DMS79 (cell line): ENCODE data around the gene PRKAR1B.
"Not testable (repeated sequence)": the region's sequence is repeated elsewhere in the genome, so short reads cannot be mapped to it uniquely, and the experiment has no call there.

Experiments
- DNase-seq: peaks from one replicate; lab custom pipeline; 2025; lab: John Stamatoyannopoulos, UW

The PRKAR1B gene

DNA sequence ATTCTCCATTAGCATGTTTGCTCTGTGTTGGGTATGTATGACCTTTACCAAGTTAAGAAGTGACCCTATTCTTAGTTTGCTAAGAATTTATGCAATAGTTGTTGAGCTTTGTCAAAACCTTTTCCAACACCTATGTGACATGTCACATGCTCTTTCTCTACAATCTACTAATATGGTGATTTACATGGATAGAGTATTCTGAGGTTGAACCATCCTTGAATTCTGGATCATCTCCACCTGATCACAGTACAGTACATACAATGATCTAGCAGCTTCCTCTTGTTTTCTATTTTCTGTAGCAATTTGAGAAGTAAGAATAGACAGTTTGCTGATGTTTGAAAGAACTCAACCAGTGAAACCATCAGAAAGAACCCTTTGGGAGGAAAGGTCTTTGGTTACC is 106.2 kb downstream of the PRKAR1B start:
- DNase-seq, result no peak

- no peak for DNase-seq
Measured at GRCh38 chr7:620056-620455, 107.0 kb downstream of the PRKAR1B start.

DNA sequence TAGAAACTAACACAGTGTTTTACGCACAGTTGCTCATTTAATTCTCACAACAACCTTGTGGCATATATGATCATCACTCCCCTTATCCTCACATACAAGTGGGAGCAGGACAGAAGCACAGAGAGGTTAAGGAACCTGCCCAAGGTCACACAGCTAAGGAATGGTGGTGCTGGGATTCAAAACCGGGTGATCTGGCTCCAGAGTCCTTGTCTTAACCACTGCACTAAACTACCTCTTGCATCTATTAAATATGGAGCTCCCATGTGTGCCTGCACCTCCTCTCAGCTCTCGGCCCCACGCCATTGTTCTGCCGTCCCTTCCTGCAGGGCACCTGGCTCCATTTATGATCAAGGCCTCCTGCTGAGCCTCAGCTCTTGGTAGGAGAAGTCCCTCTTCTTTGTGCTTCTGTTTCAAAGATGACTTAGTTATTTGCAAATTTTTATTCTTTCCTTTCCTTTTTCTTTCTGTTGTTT is 107.7 kb downstream of the PRKAR1B start:
- no peak for DNase-seq

DNA sequence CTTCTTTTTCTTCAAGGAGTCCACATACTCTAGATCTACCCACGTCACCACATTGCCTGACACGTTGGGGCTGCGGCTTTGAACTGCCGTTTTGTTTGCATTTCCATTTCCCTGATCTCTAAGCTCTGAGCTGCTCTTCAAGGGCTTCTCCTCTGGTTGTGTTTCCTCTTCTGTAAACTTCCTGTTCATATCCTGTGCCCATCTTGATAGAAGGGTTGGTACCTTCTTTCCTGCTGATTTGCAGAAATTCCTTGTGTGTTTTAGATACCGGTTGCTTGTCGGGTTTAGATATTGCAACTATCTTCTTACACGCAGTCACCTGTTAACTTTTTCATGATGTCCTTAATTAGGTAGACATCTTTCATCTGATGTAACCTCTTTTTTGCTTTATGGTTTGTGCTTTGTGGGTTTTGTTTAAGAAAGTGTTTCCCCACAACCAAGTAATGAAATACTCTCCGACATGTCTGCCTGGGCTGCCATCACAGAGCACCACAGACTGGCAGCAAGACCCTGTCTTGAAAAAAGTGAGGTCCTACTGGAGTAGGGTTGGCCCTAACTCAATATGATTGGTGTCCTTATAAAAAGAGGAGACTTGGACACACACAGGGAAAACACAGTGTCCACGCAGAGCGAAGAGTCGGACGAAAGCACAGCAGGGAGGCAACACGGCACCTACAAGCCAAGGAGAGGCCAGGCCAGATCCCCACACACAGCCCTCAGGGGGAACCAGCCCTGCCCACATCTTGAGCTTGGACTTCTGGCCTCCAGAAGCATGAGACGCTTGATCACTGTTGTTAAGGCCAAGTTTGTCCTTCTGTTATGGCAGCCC is 108.3 kb downstream of the PRKAR1B start:
- DNase-seq, result no peak

- DNase-seq, result no peak
Measured at GRCh38 chr7:617614-618538, 109.2 kb downstream of the PRKAR1B start.

DNA sequence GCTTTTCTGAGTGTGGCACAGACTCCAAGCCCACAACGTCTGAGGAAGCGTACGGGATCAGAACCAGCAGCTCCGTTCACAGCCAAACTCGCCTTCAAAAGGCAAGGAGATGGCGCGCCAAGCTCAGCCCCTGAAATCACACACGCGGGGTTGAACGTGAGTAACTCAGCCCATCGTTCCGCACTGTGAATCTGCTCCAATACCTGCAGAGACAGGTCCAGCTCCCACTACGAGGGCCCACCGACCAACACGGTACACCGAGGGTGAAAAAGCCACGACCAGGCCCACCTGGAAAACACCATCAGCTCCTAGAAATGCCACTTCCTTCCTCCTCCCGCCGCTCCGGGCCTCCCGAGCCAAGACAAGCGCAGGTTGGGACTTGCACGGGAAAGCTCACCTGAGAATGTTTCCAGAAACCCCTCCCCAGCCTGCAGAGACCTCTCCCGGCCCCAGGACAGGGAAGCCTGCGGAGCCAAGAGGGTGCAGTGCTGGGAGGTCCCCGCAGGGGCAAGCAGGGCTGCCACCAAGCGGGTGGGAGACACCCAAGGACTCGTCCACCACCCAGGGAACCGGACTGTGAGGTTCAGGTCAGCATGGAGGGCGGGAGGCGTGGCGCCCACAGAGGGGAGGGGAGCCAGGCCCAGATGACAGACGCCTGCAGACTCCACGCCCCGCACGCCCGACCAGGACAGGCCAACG is 113.5 kb downstream of the PRKAR1B start:
- no peak for DNase-seq

- not testable (repeated sequence) for DNase-seq
Measured at GRCh38 chr7:611837-612236, 115.2 kb downstream of the PRKAR1B start.

DNA sequence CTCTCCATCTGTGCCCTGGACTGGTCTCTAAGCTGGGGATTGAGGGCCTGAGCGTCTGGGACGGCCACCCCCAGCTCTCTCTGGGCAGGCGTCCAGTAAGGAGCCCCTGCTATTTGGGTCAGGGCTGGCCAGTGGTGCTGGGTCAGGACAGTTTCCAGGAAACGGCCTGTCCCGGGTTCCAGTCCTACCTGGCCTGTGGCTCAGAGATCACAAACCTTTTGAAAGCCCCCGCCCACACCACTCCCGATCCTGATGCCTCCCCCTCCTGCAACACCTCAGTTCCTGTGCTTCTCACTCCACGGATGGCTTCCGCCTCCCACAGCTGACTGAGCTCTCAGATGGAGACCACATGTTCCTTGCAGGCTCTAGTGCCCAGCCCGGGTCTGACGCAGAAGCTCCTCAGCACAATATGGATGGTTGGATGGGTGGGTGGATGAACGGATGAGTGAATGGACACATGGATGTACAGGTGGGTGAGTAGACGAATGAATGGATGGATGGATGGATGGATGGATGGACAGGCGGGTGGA is 115.7 kb downstream of the PRKAR1B start:
- DNase-seq, result no peak

GRCh38 chr7:610531-611280 is 116.4 kb downstream of the PRKAR1B start:
- DNase-seq, result no peak

GRCh38 chr7:610141-610530 is 116.9 kb downstream of the PRKAR1B start:
- DNase-seq, result no peak

DNA sequence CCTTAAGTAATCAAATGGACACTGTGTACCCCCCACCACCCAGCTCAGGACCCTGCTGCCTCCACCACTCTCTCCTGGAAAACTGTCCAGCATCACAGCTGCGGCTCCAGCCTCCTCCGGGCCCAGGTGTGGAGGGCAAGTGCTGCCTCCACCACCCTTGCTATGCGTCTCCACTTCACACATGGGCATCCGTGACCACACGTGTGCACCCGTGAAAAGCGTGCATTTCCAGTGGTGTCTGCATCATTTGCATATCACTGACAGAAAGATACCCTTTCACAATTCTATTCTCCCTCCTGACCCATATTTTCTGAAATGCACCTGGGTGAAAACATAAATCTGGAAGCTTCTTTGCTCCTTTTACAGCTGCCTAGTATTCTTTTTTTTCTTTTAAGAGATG is 117.7 kb downstream of the PRKAR1B start:
- no peak for DNase-seq

GRCh38 chr7:608954-609353 is 118.1 kb downstream of the PRKAR1B start:
- no peak for DNase-seq

GRCh38 chr7:608361-608760 is 118.7 kb downstream of the PRKAR1B start:
- no peak for DNase-seq

DNA sequence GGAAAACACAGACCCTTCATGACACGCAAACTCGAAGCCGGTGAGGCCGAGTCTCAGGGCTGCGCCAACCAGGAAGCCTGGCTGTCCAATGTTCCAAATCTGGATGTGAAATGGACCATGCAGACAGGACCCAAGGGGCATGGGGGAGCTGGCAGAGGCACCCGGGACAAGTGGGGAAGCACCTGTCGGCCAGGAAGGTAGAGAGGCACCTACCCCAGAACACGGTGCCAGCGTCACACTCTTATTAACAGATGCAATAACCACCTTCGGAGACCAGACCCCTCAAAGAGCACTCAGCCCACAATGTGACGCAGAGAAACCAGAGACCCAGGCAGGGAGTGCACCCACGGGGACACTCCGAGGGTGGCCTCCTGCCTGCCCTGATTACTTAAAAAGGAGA is 119.1 kb downstream of the PRKAR1B start:
- DNase-seq, result peak; percentile 93

GRCh38 chr7:605661-606450 is 121.2 kb downstream of the PRKAR1B start:
- no peak for DNase-seq

DNA sequence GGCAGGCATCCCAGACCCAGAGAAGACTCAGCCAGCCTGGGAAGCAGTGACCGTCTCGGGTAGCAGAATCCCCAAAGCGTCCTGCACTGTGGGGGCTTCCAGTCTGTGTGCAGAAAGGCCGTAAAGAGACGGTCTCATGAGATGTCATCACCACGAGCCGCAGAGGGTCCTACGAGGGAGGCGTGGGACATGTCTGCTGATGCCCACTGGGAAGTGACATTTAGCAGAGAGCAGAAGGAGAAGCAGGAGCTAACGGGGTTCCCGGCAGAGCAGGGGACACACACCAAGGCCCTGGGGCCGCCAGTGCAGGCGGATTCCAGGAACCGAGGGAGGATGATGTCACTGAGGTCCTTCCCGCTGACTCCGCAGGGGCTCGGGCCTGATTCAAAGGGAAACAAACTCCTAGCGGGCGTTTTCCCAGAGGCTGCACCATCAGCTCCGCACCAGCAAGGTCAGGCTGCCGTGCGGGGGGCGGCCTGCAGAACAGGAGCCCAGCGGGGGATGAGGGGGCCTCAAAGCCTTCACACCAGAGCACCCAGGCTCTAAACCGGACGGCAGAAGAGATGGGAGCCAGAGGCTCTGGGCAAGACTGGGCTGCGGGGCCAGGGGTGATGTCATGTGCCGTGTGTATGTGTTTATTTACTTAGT is 122.1 kb downstream of the PRKAR1B start:
- DNase-seq, result no peak

DNA sequence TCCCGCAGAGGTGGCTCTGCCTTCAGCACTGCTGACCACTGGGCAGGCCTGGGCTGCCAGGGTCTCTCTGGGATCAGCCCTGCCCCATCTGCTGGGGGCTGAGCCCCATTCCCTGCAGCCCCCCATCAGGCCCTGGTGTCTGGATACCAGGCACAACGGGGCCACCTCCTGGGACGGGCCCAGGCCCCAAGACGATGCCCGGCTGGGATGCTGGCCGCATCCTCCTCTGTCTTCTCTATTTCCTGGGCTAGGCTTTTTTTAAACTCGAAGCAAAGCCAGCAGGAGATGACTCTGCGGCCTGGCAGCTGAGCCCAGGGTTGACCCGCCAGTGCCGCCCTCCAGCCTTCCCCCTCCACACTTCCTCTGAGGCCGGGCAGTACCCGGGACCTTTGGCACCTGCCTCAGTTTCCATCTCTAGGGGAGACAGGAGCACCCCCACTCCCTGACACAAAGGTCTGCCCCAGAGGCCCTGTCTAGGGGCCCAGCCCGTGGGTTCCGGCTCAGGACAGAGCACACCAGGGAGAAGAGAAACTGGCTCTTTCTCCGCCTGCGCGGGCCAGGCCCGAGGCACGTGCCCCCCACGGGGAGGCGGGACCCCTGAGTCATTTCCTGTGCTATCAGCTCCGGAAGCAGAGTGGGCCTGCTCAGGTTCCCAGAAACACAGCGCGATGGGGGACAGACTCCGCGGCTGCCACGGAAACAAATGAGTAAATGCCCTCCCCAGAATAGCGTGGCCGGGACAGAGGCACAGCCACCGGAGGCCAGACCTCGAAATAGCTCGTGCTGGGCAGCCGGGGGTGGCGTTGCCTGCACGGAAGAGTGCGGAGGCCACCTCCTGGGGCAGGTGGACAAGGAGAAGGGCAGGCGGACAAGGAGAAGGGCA is 122.8 kb downstream of the PRKAR1B start:
- DNase-seq, result no peak

DNA sequence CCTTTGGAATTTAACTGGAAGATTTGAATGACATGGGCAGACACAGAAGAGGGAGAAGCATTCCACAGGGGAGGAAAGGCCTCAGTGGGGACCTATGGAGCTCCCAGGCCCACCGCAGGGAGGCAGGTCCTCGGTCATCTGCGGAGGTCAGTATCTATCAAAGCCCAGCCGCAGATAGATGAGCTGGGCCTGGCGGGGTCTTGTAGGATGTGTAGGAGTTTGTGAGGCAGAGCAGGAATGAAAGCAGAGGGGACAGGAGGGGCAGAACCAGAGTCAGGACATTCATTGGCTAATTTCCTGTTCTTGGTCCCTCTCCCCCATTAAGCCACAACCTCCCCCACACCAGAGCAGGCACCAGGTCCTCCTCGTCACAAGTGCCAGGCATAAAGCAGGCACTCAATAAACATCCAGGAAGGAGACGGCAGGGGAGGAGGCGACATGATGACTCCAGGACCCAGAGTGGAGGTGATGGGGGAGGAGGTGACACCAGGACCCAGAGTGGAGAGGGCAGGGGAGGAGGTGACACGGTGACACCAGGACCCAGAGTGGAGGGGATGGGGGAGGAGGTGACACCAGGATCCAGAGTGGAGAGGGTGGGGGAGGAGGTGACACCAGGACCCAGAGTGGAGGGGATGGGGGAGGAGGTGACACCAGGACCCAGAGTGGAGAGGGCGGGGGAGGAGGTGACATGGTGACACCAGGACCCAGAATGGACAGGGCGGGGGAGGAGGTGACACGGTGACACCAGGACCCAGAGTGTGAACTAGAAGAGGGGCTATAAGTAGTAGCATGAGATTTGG is 123.7 kb downstream of the PRKAR1B start:
- DNase-seq, result no peak
